CD4-positive, alpha-beta T cell treated with Interferon gamma for 1 hour (primary cell): ENCODE results near the gene PPP1R14B.

Source experiments
- DNase-seq: peaks from one replicate; pipeline ENCODE4 v3.0.0-alpha.2; 2020

PPP1R14B gene, protein sequence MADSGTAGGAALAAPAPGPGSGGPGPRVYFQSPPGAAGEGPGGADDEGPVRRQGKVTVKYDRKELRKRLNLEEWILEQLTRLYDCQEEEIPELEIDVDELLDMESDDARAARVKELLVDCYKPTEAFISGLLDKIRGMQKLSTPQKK

DNA sequence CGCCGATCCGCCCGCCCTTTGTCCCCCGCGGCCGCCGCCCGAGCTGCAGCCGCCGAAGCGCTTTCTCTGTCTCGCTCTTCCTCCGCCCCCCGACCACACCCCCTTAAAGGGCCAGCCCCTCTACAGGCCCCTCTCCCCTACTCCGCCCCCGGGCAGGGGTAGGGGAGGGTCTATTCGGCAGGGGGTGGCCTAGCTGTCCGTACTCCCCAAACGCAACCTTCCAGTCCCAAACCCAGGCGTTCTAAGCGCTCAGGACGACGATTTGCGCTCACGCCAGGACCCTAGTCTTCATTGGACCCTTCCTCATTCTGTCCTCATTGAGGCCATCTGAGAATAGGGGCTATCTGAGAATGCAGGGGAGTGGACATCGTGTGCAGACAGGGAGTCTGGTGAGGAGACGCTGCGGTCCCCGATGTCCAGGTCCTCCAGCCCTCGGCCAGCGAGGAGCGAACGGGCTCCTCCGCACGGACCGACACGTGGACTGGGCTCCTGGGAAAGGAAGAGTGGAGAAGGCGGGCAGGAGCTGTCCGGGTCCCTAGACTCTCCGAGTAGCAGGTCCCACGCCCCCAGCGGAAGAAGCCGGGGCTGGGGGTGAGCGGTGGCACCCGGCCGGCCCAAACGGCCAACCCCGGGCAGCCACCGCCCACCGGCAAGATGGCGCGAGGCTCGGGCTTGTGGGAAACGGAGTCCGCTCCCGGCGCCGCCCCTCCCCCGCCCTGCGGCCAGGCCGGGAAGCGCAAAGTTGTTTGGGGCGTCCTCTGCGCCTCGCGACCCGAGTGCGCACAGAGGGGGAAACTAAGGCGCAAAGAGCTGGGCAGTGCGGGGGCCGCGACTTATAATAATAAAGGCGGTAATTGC lies at the start of gene PPP1R14B:
Gene PPP1R14B (minus strand): TSS at position 73 of the 858 bp plus-strand sequence. CDS start 270 bp downstream, outside the sequence.
- peak; percentile 78 for DNase-seq

DNA sequence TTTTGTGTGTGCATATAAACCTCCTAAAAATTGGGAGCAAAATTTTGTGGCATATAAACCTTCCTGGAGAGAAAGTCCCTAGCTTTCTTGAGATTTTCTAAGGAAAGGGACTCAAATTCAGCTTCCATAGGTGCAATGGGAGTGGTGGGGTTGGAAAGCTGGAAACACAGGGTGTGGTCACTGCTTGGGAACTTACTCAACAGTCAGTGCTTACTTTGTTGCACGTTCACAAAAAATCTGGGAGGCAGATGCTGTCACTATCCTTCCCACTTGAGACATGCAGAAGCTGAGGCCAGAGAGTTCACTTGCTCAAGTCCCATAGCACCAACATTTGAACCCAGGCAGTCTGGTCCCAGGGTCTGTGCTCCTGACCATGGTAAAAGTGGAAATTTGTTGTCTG lies 49.5 kb upstream of the PPP1R14B start:
- DNase-seq = no peak

DNA sequence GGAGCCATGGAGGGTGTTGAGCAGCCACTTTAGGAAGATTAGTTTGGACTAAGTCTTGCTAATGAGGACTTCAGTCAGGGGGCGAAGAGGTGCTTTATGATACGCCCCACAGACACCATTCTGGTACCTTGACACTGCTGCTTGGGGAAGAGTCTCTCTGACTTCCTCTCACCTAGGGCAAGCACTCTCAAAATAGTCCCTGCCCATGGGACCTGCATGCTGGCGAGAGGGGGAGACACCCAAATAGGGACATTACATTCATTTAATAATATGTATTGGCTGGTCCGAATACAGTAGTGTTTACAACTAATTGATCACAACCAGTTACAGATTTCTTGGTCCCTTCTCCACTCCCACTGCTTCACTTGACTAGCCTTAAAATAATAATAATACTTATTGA lies 49.0 kb upstream of the PPP1R14B start:
- DNase-seq = no peak

DNA sequence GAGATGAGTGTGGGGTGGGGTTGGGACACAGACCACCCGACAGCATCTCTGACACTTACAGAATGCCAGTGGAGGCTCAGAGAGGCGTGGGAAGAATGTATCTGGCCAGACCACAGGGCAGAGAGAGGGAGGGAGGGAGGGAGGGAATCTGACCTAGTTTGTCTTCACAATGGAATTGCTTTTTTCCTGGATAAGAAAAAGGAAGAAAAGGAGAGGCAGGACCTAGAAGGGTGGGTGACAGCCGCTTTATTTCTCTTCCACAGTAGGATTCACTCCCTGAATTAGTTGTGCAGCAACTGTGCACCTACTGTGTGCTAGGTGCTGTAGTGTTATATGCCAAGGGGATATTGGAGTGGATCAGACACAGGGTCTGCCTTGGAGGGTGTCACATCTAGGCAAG lies 48.0 kb upstream of the PPP1R14B start:
- DNase-seq = no peak

DNA sequence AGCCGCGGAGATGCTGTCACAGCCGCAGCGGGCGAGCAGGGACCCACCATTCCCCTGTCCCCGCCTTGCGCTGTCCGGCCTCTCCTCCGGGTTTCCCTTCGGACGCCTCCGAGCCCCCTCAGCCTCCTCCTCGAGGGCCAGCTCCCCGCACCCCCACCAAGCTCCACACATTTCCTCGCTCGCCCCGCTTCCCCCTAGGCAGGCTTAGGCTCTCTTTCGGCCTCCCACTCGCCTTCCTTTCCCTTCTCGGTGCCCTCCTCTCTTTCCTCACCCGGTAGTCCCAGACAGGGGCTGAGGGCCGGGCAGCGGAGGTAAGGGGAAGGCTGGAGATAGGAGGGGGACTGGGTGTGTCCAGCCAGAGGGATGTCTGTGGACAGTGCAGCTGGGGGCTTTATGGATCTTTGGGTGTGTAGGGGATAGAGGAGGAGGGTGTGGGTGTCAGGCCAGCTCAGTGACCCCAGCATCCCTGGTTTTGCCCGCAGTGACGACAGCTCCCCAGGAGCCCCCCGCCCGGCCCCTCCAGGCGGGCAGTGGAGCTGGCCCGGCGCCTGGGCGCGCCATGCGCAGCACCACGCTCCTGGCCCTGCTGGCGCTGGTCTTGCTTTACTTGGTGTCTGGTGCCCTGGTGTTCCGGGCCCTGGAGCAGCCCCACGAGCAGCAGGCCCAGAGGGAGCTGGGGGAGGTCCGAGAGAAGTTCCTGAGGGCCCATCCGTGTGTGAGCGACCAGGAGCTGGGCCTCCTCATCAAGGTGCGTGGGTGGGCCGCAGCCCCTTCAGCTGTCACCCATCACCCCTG lies 45.9 kb upstream of the PPP1R14B start:
- no peak for DNase-seq

DNA sequence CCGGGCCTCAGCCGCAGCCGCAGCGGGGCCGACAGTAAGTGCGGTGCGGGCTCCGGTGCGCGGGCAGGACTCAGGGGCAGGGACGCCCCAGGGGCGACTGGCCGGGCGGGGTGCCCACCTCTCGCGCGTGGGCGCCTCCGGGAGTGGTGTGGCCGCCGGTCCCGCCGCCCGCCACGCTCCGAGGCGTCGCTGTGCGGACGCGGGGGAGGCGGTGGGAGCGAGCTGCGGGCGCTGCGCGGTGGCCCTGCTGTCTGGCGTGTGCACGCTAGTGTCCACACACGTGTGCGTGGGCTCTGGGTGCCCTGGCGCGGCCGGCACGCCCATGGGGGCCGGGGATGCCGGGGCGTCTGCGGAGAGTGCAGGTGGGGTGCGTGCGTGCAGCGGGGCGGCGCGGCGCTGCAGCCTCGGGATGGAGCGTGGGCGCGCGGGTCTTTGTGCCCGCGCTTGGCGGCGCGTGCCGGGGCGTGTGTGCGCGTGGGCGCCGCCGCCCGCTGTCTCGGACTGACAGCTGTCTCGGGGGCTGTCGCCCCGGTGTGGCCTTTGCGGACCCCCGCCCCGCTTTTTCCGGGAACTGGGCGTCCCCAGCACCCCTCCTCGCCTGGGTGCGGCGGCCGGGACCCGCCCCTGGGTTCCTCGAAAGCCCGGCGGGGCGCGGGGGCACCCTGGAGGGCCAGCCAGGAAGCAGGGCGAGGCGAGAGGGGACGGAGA lies 45.2 kb upstream of the PPP1R14B start:
- DNase-seq = no peak

DNA sequence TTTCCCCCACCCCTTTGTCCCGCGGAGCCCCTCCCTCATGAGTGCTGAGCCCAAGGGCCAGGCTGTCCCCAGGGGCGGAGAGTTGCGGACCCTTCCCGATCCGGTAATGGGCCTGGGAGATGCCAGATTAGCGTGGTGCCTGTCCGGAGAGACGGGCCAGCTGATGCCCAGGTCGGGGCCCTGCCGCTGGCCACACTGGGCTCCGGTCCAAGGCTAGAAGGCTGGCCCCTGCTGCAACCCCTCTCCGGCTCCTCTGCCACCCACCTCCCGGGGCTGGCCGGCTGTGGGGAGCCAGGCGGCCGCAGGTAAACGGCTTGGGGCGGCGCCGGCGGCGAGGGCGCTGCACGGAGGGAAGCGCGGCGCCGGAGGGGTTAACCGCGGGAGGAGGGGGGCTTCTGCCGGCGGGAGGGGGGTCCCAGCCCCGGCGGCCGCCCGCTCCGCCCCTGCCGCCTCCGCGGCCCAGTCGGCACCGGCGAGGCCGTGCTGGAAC lies 44.6 kb upstream of the PPP1R14B start, which contains the start of gene KCNK4:
Gene KCNK4 (plus strand): TSS at position 41 of the 490 bp plus-strand sequence. CDS start 1,717 bp downstream, outside the sequence.
- no peak for DNase-seq

DNA sequence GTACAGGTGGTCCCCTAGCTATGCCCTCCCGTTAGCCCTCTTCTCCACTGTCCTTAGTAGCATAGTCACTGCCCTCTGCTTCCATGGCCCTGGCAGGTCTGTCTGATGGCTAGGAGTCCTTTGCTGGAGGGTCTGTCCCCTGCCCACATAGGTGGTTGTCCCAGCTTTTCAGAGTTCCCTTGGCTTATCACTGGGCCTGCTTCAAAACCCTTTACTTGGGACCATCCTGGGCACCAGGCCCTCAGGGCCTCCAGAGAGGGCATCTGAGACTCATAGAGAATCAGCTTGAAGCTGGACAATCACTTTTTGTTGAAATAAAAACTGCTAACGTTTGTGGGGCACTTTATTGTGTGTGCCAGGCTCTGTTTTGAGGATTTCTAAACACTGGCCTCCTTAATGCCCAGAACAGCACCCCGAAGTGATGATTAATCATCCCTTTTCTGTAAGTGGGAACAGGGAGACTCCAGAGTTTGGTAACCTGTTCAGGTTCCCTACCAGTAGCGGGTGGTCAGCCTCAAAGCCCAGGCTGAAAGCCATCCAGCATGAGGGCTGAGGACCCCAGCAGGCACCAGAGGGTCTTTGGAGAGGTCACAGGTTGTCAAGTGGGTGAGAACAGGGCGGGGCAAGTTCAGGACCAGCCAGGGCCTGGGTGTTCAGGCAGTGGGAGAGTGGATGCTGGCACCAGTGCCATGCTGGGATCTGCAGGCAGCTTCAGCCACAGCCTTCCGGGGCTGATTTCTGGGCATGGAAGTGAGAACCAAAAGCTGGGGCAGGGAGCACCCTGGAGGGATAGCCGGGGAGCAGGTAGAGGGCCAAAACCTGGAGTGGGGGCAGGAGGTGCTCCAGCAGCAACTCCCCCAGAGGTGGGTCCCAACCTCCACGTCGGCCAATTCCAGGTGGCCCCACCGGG lies 43.9 kb upstream of the PPP1R14B start:
- no peak for DNase-seq

DNA sequence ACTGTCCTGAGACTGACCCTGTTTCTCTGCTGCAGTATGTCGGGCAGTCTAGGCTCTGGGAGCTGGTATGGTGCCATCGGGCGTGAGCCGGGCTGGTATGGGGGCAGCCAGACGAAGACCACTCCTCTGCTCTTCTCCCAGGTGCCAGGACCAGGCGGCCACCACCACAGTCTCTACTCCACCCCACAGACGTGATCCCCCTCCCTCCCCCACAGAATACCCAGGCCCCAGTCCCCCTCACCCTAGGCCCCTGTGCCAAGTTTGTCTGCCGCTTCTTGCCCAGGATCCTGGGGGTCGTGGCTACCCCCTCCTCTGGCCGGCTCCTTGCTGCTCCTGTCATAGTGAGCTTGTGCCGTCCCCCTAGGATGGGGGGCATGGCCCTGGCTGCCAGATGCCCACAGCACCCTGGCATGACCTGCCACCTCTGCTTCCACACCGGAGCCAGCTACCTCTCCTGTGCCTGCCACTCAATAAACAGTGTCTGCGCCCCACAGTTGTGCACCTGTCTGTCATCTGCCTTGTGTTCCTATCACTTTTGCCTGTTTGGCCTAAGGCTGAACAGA lies 42.3 kb upstream of the PPP1R14B start:
- no peak for DNase-seq

DNA sequence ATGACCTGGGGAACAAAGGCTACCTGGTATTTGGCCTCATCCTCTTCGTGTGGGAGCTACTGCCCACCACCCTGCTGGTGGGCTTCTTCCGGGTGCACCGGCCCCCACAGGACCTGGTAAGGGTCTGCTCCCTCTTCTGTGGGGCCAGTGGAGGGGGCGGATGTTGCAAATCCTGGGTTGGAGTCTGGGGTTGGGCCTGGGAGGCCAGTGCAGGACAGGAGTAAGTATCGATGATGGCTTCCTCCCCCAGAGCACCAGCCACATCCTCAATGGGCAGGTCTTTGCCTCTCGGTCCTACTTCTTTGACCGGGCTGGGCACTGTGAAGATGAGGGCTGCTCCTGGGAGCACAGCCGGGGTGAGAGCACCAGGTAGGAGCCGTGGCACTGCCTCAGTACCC lies 41.6 kb upstream of the PPP1R14B start:
- DNase-seq = no peak

DNA sequence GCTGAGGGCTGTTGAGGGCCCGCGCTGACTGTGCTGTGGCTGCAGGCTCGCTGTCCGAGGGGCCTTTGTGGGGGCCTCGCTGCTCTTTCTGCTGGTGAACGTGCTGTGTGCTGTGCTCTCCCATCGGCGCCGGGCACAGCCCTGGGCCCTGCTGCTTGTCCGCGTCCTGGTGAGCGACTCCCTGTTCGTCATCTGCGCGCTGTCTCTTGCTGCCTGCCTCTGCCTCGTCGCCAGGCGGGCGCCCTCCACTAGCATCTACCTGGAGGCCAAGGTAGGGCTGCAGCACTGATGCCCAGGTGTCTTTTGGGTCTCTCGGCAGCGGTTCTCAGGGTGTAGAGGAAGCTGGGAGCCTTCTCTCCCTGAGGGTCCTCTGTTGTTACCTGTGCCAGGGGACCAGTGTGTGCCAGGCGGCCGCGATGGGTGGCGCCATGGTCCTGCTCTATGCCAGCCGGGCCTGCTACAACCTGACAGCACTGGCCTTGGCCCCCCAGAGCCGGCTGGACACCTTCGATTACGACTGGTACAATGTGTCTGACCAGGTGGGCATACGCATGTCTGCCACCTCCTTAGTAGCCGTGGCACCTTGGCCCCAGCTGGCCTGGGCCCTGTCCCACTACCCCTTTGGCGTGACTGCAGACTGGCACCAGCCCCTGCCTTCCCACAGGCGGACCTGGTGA lies 41.1 kb upstream of the PPP1R14B start:
- no peak for DNase-seq

DNA sequence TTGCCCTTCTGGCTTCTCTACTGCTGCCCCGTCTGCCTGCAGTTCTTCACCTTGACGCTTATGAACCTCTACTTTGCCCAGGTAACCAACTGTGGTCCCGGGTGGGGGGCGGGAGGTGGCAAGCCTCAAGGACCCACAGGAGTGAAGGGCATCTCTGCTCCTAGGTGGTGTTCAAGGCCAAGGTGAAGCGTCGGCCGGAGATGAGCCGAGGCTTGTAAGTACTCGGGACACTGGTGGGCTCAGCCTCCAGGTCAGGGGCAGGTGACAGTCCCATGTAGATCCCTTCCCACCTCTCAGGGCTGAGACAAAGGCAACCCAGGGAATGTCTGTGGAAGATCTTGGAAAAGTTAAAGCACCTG lies 40.0 kb upstream of the PPP1R14B start:
- DNase-seq = no peak

DNA sequence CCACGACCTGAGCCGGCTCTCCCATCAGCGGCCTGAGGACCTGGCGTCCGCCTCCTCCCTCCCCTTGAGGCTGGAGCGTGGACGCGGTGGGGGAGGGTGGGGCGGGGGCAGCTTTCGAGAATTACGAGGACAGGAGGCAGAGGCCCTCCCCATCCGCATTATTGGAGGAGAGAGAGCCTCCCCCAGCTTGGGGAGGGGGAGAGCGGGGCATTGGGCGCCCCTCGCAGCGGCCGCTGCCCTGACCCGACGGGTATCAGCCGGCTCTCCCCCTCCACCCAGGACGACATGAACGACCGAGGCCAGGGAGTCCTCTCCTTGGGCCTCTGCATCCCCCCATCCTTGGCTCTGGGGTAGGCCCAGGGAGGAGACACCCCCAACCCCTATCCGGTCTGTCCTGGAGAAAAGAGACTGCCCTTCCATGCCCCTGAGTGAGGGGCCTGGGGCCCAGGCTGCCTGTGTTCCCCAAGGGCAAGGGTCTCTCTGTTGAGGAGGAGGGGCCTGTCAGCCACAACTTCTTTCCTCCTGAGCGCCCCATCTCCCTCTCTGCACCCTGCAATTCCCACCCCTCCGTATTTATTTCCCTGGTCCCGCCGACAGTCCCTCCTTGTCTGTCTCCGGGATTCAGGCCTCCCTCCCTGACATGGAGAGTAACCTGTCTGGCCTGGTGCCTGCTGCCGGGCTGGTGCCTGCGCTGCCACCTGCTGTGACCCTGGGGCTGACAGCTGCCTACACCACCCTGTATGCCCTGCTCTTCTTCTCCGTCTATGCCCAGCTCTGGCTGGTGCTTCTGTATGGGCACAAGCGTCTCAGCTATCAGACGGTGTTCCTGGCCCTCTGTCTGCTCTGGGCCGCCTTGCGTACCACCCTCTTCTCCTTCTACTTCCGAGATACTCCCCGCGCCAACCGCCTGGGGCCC lies 39.4 kb upstream of the PPP1R14B start:
- peak; percentile 16 for DNase-seq

DNA sequence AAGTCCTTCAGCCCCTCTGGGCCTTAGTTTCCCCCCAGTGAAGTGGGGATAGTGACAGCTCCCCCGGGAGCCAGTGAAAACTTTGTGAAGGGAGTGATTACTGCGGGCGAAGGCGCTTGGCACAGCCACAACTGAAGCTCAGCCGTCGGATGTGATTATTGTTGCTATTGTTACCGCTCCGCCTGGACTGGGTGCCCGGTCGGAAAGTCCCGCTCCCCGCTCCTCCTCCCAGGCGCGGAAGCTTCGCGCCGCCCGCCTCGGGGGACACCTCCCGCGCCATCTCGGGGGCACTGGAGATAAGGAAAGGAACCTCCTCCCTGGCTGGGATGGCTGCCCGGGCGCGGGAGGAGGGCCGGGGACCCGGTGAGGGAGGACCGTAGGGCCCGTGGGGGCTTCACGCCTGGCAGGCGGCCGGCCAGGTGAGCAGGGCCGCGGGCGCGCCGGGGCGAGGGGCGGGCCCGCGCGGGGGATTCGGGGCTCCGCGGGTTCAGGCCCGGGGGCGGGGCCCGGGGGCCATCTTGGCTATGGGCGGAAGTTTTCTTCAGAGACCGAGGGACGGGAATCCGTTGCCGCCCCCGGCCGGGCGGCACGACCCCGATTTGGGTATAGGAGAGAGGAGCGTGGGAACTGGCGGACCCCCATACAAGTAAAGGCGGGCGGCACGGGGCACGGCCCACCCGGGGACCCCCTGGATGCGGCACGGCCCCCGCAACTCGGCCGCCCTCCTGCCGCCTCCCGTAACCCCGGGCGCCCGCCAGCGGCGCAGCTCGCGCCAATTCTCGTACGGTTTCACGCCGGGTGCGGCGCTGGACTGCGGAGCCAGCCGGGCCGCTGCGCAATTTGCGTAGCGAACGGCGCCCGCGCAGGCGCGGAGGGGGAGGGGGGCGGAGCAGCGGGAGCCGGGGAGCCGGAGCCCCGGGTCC lies 38.5 kb upstream of the PPP1R14B start, which contains the start of gene GPR137:
Gene GPR137 (plus strand): TSS at position 887 of the 923 bp plus-strand sequence. CDS start 677 bp downstream, outside the sequence.
- peak; percentile 90 for DNase-seq

DNA sequence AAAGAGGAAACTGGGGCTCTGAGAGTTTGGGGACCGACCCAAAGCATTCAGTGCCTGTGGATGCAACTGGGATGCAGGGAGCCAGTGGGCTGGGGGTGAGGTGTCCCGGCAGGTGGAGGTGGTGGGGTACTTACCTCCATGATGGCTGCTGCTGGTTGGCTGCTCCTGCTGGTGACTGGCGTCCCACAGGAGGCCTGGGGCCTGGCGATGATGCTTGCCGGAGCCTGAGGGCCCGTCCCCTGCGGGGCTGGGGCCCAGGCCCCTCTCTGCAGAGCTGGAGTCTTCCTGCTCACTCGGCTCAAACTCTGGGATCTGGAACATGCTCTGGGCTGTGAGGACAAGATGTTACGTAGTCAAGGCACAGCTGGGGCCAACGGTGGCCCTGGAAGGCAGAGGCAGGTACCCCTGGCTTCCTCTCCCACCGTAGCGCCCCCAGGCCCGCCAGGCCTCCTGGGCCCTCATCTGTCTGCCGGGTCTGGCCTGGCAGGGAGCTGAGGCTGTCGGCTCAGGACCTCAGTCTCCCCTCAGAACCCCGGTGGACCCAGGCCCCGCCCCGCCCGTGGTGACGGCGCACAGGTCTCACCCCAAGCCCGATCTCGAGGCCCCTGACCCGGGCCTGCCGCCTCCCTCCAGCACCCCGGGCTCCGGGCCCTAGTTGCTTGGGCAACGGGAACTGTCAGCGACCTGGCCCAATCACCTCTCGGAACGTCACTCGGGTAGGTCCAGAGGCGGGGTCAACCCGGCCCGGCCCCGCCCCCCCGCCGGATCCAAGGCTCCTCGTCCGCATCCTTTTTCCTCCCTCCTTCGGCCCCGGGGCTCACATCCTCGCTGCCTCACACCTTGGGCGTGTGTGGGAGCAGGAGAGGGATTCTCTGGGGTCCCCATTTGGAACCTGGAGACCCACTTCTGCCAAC lies 37.6 kb upstream of the PPP1R14B start, which contains the start of gene BAD:
Gene BAD (minus strand): TSS at position 618 of the 914 bp plus-strand sequence. CDS start 297 bp downstream, at position 321.
- DNase-seq = peak; percentile 94

DNA sequence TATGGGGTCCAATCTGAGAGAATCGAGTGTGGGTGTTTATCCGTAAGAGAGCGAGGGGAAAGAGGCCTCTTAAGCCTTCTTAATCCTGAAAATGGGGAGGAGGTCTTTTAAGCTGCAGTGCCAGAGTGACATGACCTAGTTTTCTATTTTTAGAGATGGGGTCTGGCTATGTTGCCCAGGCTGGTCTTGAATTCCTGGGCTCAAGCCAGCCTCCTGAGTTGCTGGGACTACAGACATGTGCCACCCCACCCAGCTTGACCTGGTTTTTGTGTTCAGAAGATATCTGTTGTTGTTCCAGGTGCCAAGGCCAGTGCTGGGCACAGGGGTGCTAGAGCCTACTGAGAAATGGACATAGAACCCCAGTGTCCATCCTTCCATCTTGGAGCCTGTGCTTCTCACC lies 36.3 kb upstream of the PPP1R14B start:
- no peak for DNase-seq
